Inflammatory macrophage treated with lipopolysaccharide for 4 hours (primary cell): ENCODE measurements around the gene PCBP3.

Experiments
- DNase-seq: peaks from one replicate; pipeline ENCODE4 v3.0.0-alpha.2; 2020

Gene PCBP3

GRCh38 chr21:45763506-45763905 is 120.0 kb downstream of the PCBP3 start:
- no peak for DNase-seq

GRCh38 chr21:45764792-45765191 is 121.3 kb downstream of the PCBP3 start:
- DNase-seq = no peak

GRCh38 chr21:45765375-45765774 is 121.8 kb downstream of the PCBP3 start:
- no peak for DNase-seq

GRCh38 chr21:45766055-45766454 is 122.5 kb downstream of the PCBP3 start:
- DNase-seq = no peak

GRCh38 chr21:45766501-45766900 is 123.0 kb downstream of the PCBP3 start:
- DNase-seq = no peak

- DNase-seq = no peak
Observed at GRCh38 chr21:45767071-45768006, 123.8 kb downstream of the PCBP3 start.

GRCh38 chr21:45768011-45768739 is 124.7 kb downstream of the PCBP3 start:
- no peak for DNase-seq

- no peak for DNase-seq
Observed at GRCh38 chr21:45768740-45769048, 125.2 kb downstream of the PCBP3 start.

GRCh38 chr21:45769294-45769693 is 125.8 kb downstream of the PCBP3 start:
- no peak for DNase-seq

- no peak for DNase-seq
Observed at GRCh38 chr21:45769896-45770295, 126.4 kb downstream of the PCBP3 start.

- DNase-seq = no peak
Observed at GRCh38 chr21:45772180-45772579, 128.7 kb downstream of the PCBP3 start.

GRCh38 chr21:45774291-45774690 is 130.8 kb downstream of the PCBP3 start:
- DNase-seq = peak; percentile 9

- no peak for DNase-seq
Observed at GRCh38 chr21:45776971-45777370, 133.4 kb downstream of the PCBP3 start.

- no peak for DNase-seq
Observed at GRCh38 chr21:45778686-45779085, 135.2 kb downstream of the PCBP3 start.

GRCh38 chr21:45779226-45779625 is 135.7 kb downstream of the PCBP3 start:
- no peak for DNase-seq

GRCh38 chr21:45780647-45781046 is 137.1 kb downstream of the PCBP3 start:
- DNase-seq = no peak

GRCh38 chr21:45781741-45782140 is 138.2 kb downstream of the PCBP3 start:
- no peak for DNase-seq

GRCh38 chr21:45786660-45787059 is 143.1 kb downstream of the PCBP3 start:
- DNase-seq = no peak

- DNase-seq = no peak
Observed at GRCh38 chr21:45787371-45787770, 143.8 kb downstream of the PCBP3 start.

GRCh38 chr21:45788198-45788597 is 144.7 kb downstream of the PCBP3 start:
- DNase-seq = no peak

- DNase-seq = no peak
Observed at GRCh38 chr21:45788637-45789506, 145.3 kb downstream of the PCBP3 start.

GRCh38 chr21:45790427-45790826 is 146.9 kb downstream of the PCBP3 start:
- DNase-seq = no peak
